CD8-positive, alpha-beta memory T cell (primary cell): ENCODE measurements around the gene CETP. TPM values are rescaled to one million over a fixed set of nuclear protein-coding genes. Genes with fewer than 3 reads are reported as not detected.

Source experiments
- CTCF ChIA-PET: fragments of 350-600 bp; sonication (Branson Sonifier 250); formaldehyde crosslinking; loops from one replicate; lab custom pipeline; 2021; ENCODE audit warnings: antibody characterized with exemption; lab: Charles Lee
- POLR2A ChIA-PET: fragments of 350-600 bp; sonication (Branson Sonifier 250); formaldehyde crosslinking; loops from one replicate; lab custom pipeline; 2021; ENCODE audit warnings: antibody characterized with exemption; lab: Charles Lee
- DNase-seq, 5 donors: peaks; one replicate each; pipeline versions ENCODE4 v3.0.0 to v3.0.0-alpha.2; 2020 to 2022; ENCODE audit warnings: mixed read lengths in 1 of 5
- H3K27ac ChIP-seq: one replicate; pipeline ENCODE4 v1.7.0; 2013; ENCODE audit warnings: low read depth, mild to moderate bottlenecking, low read length, moderate library complexity
- H3K27me3 ChIP-seq: 2 replicates; pipeline ENCODE4 v1.7.0; 2013; ENCODE audit warnings: low read length, mild to moderate bottlenecking; ENCODE audit not compliant: insufficient read depth, poor library complexity, severe bottlenecking
- H3K36me3 ChIP-seq: 2 replicates; pipeline ENCODE4 v1.7.0; 2013; ENCODE audit warnings: mild to moderate bottlenecking, low read length, moderate library complexity; ENCODE audit not compliant: insufficient read depth
- H3K4me1 ChIP-seq: 2 replicates; pipeline ENCODE4 v1.7.0; 2013; ENCODE audit warnings: mild to moderate bottlenecking, low read length, moderate library complexity; ENCODE audit not compliant: insufficient read depth
- H3K4me3 ChIP-seq: 2 replicates; pipeline ENCODE4 v1.7.0; 2013; ENCODE audit warnings: mild to moderate bottlenecking, low read length
- H3K9me3 ChIP-seq: 2 replicates; pipeline ENCODE4 v1.7.0; 2013; ENCODE audit warnings: mild to moderate bottlenecking, low read length
- H3K27ac Mint-ChIP-seq, 8 donors: one replicate each; pipeline ENCODE4 v1.8.0; 2020 to 2021; ENCODE audit warnings: mixed read lengths in 8 of 8, mild to moderate bottlenecking in 6 of 8, inconsistent platforms in 3 of 8, moderate library complexity in 3 of 8
- H3K27me3 Mint-ChIP-seq, 2 donors: one replicate each; pipeline ENCODE4 v1.8.0; 2020 to 2021; ENCODE audit warnings: mixed read lengths in 2 of 2, mild to moderate bottlenecking in 1 of 2, moderate library complexity in 1 of 2
- H3K36me3 Mint-ChIP-seq, 3 donors: one replicate each; pipeline ENCODE4 v1.8.0; 2020 to 2021; ENCODE audit warnings: mixed read lengths in 3 of 3, inconsistent platforms in 1 of 3, mild to moderate bottlenecking in 1 of 3
- H3K4me1 Mint-ChIP-seq, 3 donors: one replicate each; pipeline ENCODE4 v1.8.0; 2020 to 2021; ENCODE audit warnings: mixed read lengths in 3 of 3, inconsistent platforms in 1 of 3, mild to moderate bottlenecking in 1 of 3
- H3K4me3 Mint-ChIP-seq, 7 donors: one replicate each; pipeline ENCODE4 v1.8.0; 2020 to 2021; ENCODE audit warnings: mixed read lengths in 7 of 7, mild to moderate bottlenecking in 6 of 7, moderate library complexity in 4 of 7, inconsistent platforms in 2 of 7
- H3K9me3 Mint-ChIP-seq, 5 donors: one replicate each; pipeline ENCODE4 v1.8.0; 2020 to 2022; ENCODE audit warnings: mixed read lengths in 5 of 5, mild to moderate bottlenecking in 3 of 5, moderate library complexity in 2 of 5, inconsistent platforms in 1 of 5
- polyA plus RNA-seq: library from polyadenylated mRNA; unstranded; fragments of 300-500 nt; fragmentation: Illumina TruSeq; gene quantifications from one replicate; pipeline ENCODE4 v1.2.3, GENCODE V29; 2021
- total RNA-seq, 2 experiments: library from RNA; stranded (reverse); gene quantifications; one replicate each; pipeline ENCODE4 v1.2.3, GENCODE V29; 2021

CETP gene
- total and polyA plus RNA-seq, 3 experiments from 2014 or later = not detected

DNA sequence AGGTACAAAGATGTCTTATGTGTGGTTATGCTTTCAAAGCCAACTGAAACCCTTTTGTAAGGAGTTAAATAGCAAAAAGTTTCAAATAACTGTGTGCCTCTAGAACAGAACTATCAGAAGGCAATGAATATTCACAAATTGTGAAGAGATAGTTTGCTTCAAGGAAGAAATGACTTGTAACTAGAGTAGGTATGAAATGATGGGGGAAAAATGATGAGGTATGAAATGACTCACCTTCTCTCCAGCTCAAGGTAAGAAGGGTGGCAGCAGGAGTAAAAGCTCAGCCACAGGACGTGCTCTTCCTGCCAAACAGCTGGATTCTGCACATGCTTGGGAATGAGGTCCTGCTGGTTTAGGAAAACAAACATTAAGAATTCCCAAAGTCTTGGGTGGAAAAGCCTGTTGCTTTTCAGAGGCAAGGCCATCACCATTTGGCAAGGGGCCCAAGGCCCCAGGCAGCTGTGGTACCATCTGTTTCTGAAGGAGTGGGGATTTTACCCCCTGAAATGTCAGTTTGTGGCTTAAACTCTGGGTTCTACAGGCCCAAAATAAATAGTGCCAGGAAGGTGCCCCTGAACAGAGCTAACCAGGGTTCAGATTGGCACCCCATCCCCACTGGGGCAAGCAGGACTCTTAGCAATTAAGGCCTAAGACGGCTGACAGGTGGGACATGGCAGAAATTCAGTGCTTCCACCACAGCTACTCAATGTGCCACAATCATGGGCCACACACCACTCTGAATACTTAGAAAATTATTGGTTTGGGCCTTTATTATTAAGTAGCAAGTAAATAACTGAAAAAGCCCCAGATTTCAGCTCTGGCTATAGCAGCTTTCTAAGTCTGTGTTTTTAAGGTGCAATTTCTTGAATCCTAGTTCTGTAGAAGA lies 16.6 kb upstream of the CETP start:
- peaks cover 4 to 35% (median 5%) of the 10 kb centered on the region in 3 donors for H3K4me1 Mint-ChIP-seq
- no peaks in the 10 kb centered on the region for H3K9me3 Mint-ChIP-seq
- no peak overlapping the region for H3K4me3 ChIP-seq
- H3K27me3 Mint-ChIP-seq = no peaks in the 10 kb centered on the region
- H3K4me1 ChIP-seq = peaks cover 1% of the 10 kb centered on the region
- peaks cover 40% of the 10 kb centered on the region for H3K36me3 ChIP-seq
- H3K9me3 ChIP-seq = no peaks in the 10 kb centered on the region
- no peak for DNase-seq
- peak overlapping the region; percentile 20 to 87 (median 63) for H3K27ac Mint-ChIP-seq
- H3K36me3 Mint-ChIP-seq = peaks cover under 1 to 62% (median 16%) of the 10 kb centered on the region in 3 donors
- H3K27ac ChIP-seq = no peak overlapping the region
- H3K4me3 Mint-ChIP-seq = no peak overlapping the region
- ChIA-PET POLR2A (no interaction called here), CTCF (interaction anchor here (1.5 to 2.5 kb wide), 4 partner anchors 9 to 23 kb away, joined by 3 to 9 read pairs (median 6); no protein-coding TSS in a partner anchor)
- no peaks in the 10 kb centered on the region for H3K27me3 ChIP-seq

DNA sequence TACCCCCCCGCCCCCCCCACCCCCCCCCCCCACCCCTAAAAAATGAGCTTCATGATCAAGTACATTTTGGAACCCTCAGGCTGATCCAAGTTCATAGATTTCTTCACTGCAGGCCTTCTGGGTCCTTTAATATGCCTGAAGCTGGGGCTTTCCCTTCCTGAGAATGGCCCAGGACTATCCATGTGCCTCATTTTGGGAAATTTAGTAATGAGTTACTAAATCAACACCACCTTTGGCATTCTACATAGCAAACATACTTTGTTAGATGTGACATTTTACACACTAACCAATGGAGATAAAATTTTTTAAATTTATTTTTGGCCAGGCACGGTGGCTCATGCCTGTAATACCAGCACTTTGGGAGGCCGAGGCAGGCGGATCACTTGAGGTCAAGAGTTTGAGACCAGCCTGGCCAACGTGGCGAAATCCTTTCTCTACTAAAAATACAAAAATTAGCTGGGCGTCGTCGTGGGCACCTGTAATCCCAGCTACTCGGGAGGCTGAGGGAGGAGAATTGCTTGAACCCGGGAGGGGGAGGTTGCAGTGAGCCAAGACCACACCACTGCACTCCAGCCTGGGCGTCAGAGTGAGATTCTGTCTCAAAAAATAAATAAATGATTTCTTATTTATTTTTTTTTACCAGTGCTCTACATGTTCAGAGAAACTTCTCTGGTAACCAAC lies 15.8 kb upstream of the CETP start:
- Mint-ChIP-seq H3K36me3 (peaks cover 0 to 55% (median 16%) of the 10 kb centered on the region in 3 donors), H3K27me3 (peaks cover 0 to 2% of the 10 kb centered on the region in 2 donors), H3K9me3 (no peaks in the 10 kb centered on the region), H3K4me3 (no peak overlapping the region), H3K27ac (peak overlapping the region in 1 of 8 donors; percentile 54), H3K4me1 (peaks cover 10 to 36% (median 11%) of the 10 kb centered on the region in 3 donors)
- CTCF ChIA-PET = interaction anchor here (1.5 to 2.5 kb wide), 4 partner anchors 9 to 96 kb away, joined by 3 to 9 read pairs (median 6); no protein-coding TSS in a partner anchor
- no peak overlapping the region for H3K27ac ChIP-seq
- H3K4me3 ChIP-seq = no peak overlapping the region
- DNase-seq = no peak
- H3K4me1 ChIP-seq = no peaks in the 10 kb centered on the region
- no peaks in the 10 kb centered on the region for H3K9me3 ChIP-seq
- no peaks in the 10 kb centered on the region for H3K27me3 ChIP-seq
- peaks cover 36% of the 10 kb centered on the region for H3K36me3 ChIP-seq
- POLR2A ChIA-PET = no interaction called here

DNA sequence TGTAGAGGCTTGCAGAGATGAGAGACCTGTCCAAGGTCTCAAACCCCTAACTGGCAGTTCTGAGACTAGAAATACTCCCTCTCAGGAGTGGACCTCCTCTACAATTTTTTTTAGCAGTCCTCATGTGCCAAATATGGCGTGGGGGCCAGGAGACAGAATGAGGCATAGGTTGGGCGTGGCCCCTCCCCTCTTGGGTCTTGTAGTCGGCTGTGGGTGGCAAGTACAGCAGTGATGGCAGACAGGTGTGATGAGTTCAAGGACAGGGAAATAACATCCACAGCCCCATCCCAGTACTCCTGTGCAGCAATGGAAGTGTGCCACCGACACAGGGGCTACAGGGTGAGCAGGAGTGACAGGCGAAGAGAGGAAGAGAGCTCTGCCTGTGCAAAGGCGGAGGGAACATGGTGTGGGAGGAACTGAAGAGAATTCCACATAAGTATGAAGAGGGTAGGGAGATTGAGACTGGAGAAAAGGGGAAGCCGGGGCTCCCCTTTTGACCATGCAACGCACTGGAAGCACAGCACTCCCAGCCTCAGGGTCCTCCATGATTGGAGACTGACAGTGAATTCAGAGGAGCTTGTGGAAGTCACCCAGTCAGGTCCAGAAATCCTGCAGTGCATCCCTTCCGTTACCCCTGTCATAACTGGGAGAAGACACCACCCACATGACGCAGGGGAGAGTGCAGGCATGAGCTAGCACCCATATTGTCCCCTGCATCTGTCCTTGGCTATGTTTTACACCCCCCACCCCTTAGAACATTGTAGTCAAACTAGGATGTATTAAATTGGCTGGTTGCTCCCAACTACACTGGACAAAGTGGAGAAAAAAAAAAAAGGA lies 14.8 kb upstream of the CETP start:
- H3K27me3 ChIP-seq = no peaks in the 10 kb centered on the region

DNA sequence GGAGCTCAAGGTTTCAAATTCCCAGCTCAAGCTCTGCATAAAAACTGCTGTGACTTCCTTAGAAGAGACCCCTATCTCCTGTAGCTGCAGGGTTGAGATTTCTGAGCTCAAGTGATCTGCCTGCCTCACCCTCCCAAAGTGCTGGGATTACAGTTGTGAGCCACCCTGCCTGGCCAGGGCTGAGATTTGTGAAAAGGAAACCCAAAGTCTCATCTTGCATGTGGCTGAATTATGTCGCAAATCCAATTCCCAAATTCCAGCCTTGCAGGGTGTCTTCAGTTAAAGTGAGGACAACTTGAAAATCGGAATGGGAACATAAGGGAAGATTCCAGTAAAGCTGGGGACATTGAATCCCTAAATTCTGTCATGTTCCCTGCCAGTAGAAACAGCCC lies 14.2 kb upstream of the CETP start:
- POLR2A ChIA-PET = interaction anchor here (0.6 to 1.0 kb wide), 2 partner anchors 13 to 76 kb away, joined by 3 to 4 read pairs; no protein-coding TSS in a partner anchor
- no peak overlapping the region for H3K4me3 Mint-ChIP-seq
- Histone ChIP-seq H3K9me3 (no peaks in the 10 kb centered on the region), H3K4me1 (no peaks in the 10 kb centered on the region), H3K36me3 (peaks cover 22% of the 10 kb centered on the region), H3K27ac (no peak overlapping the region), H3K4me3 (no peak overlapping the region), H3K27me3 (no peaks in the 10 kb centered on the region)
- peaks cover 0 to 2% of the 10 kb centered on the region in 2 donors for H3K27me3 Mint-ChIP-seq
- no peaks in the 10 kb centered on the region for H3K9me3 Mint-ChIP-seq
- peaks cover 0 to 41% (median 10%) of the 10 kb centered on the region in 3 donors for H3K36me3 Mint-ChIP-seq
- H3K27ac Mint-ChIP-seq = peak overlapping the region in 3 of 8 donors; percentile 52 to 72 (median 66)
- CTCF ChIA-PET = interaction anchor here (0.7 to 1.7 kb wide), 5 partner anchors 15 to 245 kb away, joined by 3 to 5 read pairs (median 3); no protein-coding TSS in a partner anchor
- DNase-seq = no peak
- peaks cover 13 to 33% (median 17%) of the 10 kb centered on the region in 3 donors for H3K4me1 Mint-ChIP-seq

More for the DNA sequence above, 14.8 kb upstream of the CETP start:
- no peak overlapping the region for H3K4me3 Mint-ChIP-seq
- H3K4me1 Mint-ChIP-seq = peaks cover 13 to 36% (median 17%) of the 10 kb centered on the region in 3 donors
- Histone ChIP-seq H3K9me3 (no peaks in the 10 kb centered on the region), H3K36me3 (peaks cover 28% of the 10 kb centered on the region), H3K4me3 (no peak overlapping the region), H3K4me1 (no peaks in the 10 kb centered on the region), H3K27ac (no peak overlapping the region)
- CTCF ChIA-PET = interaction anchor here (0.7 to 1.9 kb wide), 6 partner anchors 8 to 245 kb away, joined by 3 to 7 read pairs (median 3); no protein-coding TSS in a partner anchor
- no peak for DNase-seq
- peak overlapping the region in 7 of 8 donors; percentile 13 to 91 (median 59) for H3K27ac Mint-ChIP-seq
- no peaks in the 10 kb centered on the region for H3K9me3 Mint-ChIP-seq
- H3K27me3 Mint-ChIP-seq = peaks cover 0 to 2% of the 10 kb centered on the region in 2 donors
- H3K36me3 Mint-ChIP-seq = peaks cover 0 to 47% (median 13%) of the 10 kb centered on the region in 3 donors
- POLR2A ChIA-PET = interaction anchor here (0.6 to 1.0 kb wide), 2 partner anchors 12 to 77 kb away, joined by 3 to 4 read pairs; no protein-coding TSS in a partner anchor

DNA sequence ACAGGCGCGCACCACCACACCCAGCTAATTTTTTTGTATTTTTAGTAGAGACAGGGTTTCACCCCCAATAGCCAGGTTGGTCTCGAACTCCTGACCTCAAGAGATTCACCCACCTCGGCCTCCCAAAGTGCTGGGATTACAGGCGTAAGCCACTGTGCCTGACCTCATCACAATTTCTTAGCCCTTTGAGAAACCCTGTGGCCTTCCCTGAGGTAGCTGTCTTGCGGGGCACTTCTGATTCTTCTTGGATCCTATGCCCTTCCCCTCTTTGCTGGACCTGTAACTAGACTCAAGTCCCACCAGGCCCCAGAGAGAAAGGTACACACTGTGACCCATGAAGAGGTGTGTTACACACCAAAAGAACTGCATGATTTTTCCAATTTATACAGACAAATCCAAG lies 13.5 kb upstream of the CETP start:
- Histone ChIP-seq H3K9me3 (no peaks in the 10 kb centered on the region), H3K27me3 (no peaks in the 10 kb centered on the region), H3K4me3 (no peak overlapping the region), H3K4me1 (no peaks in the 10 kb centered on the region), H3K36me3 (peaks cover 15% of the 10 kb centered on the region), H3K27ac (no peak overlapping the region)
- DNase-seq = no peak
- Mint-ChIP-seq H3K36me3 (peaks cover 0 to 34% (median 7%) of the 10 kb centered on the region in 3 donors), H3K27me3 (peaks cover 0 to 2% of the 10 kb centered on the region in 2 donors), H3K9me3 (no peaks in the 10 kb centered on the region), H3K4me1 (peaks cover 13 to 27% (median 17%) of the 10 kb centered on the region in 3 donors), H3K4me3 (no peak overlapping the region), H3K27ac (peak overlapping the region in 1 of 8 donors; percentile 52)
- ChIA-PET POLR2A (no interaction called here), CTCF (interaction anchor here (1.1 to 1.7 kb wide), 2 partner anchors 16 to 246 kb away, joined by 3 to 5 read pairs; no protein-coding TSS in a partner anchor)

DNA sequence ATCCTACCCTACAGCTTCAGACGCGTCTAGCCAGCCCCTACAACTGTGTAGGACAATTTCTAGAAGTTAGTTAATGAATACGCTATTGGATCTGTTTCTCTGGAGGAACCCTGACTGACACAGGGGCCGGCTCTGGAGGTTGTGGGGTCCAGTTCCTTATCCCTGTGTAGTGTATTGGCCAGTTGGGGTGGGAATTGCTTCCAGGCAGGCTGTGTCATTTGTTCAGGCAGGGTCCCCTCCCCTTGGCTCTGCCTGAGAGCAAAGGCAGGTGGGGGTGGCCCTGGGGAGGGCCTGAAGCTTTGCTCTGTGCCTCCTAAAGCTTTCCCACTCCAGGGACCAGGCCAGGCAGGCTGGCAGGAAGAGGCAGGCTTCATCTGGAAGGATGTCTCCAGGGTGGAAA lies 11.7 kb upstream of the CETP start:
- ChIA-PET CTCF (interaction anchor here (1.1 to 5.5 kb wide), 5 partner anchors 13 to 242 kb away, joined by 3 to 45 read pairs (median 12); no protein-coding TSS in a partner anchor), POLR2A (no interaction called here)
- H3K27me3 ChIP-seq = no peaks in the 10 kb centered on the region
- H3K9me3 ChIP-seq = no peaks in the 10 kb centered on the region
- no peak overlapping the region for H3K4me3 Mint-ChIP-seq
- DNase-seq = no peak
- peaks cover 0 to 17% (median 0%) of the 10 kb centered on the region in 3 donors for H3K36me3 Mint-ChIP-seq
- no peak overlapping the region for H3K4me3 ChIP-seq
- H3K4me1 ChIP-seq = no peaks in the 10 kb centered on the region
- H3K9me3 Mint-ChIP-seq = no peaks in the 10 kb centered on the region
- H3K27ac ChIP-seq = no peak overlapping the region
- peak overlapping the region in 4 of 8 donors; percentile 14 to 71 (median 62) for H3K27ac Mint-ChIP-seq
- H3K4me1 Mint-ChIP-seq = peaks cover 12 to 17% (median 13%) of the 10 kb centered on the region in 3 donors
- no peaks in the 10 kb centered on the region for H3K36me3 ChIP-seq
- peaks cover 0 to 2% of the 10 kb centered on the region in 2 donors for H3K27me3 Mint-ChIP-seq

DNA sequence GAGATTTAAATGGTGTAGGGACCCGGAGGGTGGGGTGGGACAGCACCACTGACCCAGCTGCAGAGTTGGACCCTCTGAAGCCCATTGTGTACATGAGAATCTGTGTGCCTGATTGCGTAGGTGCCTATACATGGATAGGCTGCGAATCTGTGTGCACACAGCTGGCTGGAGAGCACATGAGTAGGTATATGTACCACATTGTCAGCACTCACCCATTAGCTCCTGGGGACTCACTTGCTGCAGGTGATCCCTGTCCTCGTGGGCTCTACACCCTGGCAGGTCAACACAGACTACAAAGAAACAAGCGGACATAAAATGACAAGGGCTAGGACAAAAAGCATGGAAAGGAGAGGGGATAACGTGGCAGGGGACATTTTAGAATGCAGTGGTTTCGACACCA lies 11.3 kb upstream of the CETP start:
- Mint-ChIP-seq H3K36me3 (peaks cover 0 to 13% (median 0%) of the 10 kb centered on the region in 3 donors), H3K4me1 (peaks cover 12 to 17% (median 12%) of the 10 kb centered on the region in 3 donors), H3K27me3 (peaks cover 0 to 2% of the 10 kb centered on the region in 2 donors), H3K9me3 (no peaks in the 10 kb centered on the region), H3K4me3 (peak overlapping the region in 1 of 7 donors; percentile 25), H3K27ac (peak overlapping the region in 2 of 8 donors; percentile 14 to 70)
- ChIA-PET POLR2A (interaction anchor here (0.6 kb wide), 1 partner anchor 19 kb away, joined by 3 read pairs; no protein-coding TSS in a partner anchor), CTCF (interaction anchor here (0.7 to 5.5 kb wide), 11 partner anchors 8 to 242 kb away, joined by 3 to 45 read pairs (median 4); no protein-coding TSS in a partner anchor)
- Histone ChIP-seq H3K9me3 (no peaks in the 10 kb centered on the region), H3K4me1 (no peaks in the 10 kb centered on the region), H3K27me3 (no peaks in the 10 kb centered on the region), H3K27ac (no peak overlapping the region), H3K4me3 (no peak overlapping the region), H3K36me3 (no peaks in the 10 kb centered on the region)
- DNase-seq = no peak
